Testis (tissue), 2 donors: ENCODE results near the gene PRKAR2A.

Experiments
- CTCF ChIP-seq, 3 experiments: fragments of 450-650 bp in 2 of 3; fragments of 200-600 bp in 1 of 3; sonication (generic) in 1 of 3; IDR thresholded peaks; one replicate each; pipeline ENCODE4 v1.5.1; 2016 to 2019; ENCODE audit warnings: antibody characterized with exemption in 3 of 3, mild to moderate bottlenecking in 2 of 3, moderate library complexity in 1 of 3
- POLR2A ChIP-seq: fragments of 450-650 bp; IDR thresholded peaks from one replicate; pipeline ENCODE4 v1.6.1; 2017; ENCODE audit warnings: antibody characterized with exemption, mild to moderate bottlenecking, moderate library complexity

GRCh38 chr3:48847504-48848423 lies at the start of gene PRKAR2A:
- no peak for TF ChIP-seq CTCF (IDR thresholded peaks at IDR 0.05)
- TF ChIP-seq POLR2A, result peak; percentile 25
